Hepatocyte (in vitro differentiated cells): Measurements from ENCODE around the gene RRAD.

Experiments used
- EZH2 ChIP-seq: fragments of 200-600 bp; sonication (generic); IDR thresholded peaks from 2 replicates; pipeline ENCODE4 v1.6.1; 2016; ENCODE audit warnings: antibody characterized with exemption, mild to moderate bottlenecking, borderline replicate concordance
- EZH2phosphoT487 ChIP-seq: fragments of 200-600 bp; sonication (generic); IDR thresholded peaks from one replicate; pipeline ENCODE4 v1.6.1; 2018; ENCODE audit warnings: antibody characterized with exemption, mild to moderate bottlenecking, low read depth, moderate library complexity; ENCODE audit not compliant: unreplicated experiment, severe bottlenecking
- TF ChIP-seq, protein P1 (sequence below): fragments of 200-600 bp; sonication (generic); IDR thresholded peaks from 2 replicates; pipeline ENCODE4 v1.5.1; 2016; ENCODE audit warnings: antibody characterized with exemption, mild to moderate bottlenecking; ENCODE audit not compliant: poor library complexity

GRCh38 chr16:66898933-66899309 lies 26.4 kb downstream of the RRAD start:
- TF ChIP-seq, protein P1, sequence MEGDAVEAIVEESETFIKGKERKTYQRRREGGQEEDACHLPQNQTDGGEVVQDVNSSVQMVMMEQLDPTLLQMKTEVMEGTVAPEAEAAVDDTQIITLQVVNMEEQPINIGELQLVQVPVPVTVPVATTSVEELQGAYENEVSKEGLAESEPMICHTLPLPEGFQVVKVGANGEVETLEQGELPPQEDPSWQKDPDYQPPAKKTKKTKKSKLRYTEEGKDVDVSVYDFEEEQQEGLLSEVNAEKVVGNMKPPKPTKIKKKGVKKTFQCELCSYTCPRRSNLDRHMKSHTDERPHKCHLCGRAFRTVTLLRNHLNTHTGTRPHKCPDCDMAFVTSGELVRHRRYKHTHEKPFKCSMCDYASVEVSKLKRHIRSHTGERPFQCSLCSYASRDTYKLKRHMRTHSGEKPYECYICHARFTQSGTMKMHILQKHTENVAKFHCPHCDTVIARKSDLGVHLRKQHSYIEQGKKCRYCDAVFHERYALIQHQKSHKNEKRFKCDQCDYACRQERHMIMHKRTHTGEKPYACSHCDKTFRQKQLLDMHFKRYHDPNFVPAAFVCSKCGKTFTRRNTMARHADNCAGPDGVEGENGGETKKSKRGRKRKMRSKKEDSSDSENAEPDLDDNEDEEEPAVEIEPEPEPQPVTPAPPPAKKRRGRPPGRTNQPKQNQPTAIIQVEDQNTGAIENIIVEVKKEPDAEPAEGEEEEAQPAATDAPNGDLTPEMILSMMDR, result no peak
- no peak for TF ChIP-seq EZH2
- no peak for TF ChIP-seq EZH2phosphoT487
